Stimulated activated CD8-positive, alpha-beta memory T cell treated with anti-CD3 and anti-CD28 coated beads, Interleukin-4, amount 100 ng/mL, for 4 hours (primary cell): ENCODE measurements around the gene AQP1.

Experiments used
- DNase-seq, 2 donors: peaks; one replicate each; pipeline ENCODE4 v3.0.0-alpha.2; 2020; ENCODE audit warnings: low read depth in 2 of 2, low spot score in 1 of 2

Gene AQP1

DNA sequence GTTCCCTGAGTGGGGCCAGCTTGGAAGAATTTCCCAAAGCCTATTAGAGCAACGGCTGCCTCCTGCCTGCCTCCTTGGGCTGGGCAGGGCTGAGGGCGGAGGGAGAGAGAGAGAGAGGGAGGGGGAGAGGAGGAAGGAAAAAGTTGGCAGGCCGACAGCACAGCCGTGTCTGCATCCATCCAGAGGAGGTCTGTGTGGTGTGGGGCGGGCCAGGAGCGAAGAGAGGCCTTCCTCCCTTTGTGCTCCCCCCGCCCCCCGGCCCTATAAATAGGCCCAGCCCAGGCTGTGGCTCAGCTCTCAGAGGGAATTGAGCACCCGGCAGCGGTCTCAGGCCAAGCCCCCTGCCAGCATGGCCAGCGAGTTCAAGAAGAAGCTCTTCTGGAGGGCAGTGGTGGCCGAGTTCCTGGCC is at the start of gene AQP1:
AQP1 (plus strand) TSS at position 293 of the 409 bp plus-strand sequence; CDS start at position 350, 57 bp downstream.
- no peak for DNase-seq

DNA sequence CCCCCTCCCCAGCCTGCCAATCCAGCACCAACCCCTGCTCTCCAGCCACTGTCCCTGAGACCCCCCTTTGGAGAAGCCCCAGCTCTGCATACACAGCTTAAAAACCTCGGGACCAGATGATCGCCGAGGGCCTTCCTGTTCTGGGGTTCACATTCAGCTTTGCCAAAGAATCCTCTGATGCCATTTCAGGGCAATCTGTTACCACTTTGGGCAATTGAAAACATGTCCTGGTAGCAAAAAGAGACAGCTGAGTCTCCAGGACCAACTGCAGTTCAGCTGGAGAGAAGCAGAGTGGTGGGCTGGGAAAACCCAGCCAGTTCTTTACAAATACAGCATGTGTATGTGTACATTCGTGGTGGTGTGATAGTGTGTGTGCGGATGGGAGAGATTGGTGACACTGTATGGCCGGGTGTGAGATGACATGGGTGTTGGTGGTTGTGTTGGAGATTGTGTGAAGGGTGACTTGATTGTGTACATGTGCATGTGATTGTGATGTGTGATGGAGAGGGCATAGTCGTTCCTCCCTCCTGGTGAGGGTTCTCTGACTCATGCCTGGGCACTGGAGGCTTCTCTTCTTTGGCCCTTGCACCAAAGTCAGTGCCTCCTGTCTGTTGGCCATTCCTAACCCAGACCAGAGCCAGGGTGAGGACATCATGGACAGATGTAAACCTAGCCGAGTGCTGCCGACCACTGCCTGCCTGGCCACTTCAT is 48.5 kb upstream of the AQP1 start:
- no peak for DNase-seq

DNA sequence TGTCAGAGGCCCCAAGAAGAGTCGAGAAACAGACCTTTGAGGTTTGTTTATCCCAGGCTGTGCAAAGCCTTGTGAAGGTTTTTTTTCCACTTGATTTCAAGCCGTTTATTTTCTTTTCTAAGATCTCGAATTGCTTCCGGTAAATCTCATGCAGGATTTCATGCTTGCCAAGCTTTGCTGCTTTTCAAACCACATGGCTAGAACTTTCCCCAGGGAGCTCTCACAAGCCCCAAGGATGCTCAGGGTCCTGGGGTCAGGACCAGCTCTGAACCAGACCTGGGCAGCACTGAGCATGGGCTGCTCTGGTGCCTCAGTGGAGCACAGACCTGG is 48.0 kb upstream of the AQP1 start:
- no peak for DNase-seq

DNA sequence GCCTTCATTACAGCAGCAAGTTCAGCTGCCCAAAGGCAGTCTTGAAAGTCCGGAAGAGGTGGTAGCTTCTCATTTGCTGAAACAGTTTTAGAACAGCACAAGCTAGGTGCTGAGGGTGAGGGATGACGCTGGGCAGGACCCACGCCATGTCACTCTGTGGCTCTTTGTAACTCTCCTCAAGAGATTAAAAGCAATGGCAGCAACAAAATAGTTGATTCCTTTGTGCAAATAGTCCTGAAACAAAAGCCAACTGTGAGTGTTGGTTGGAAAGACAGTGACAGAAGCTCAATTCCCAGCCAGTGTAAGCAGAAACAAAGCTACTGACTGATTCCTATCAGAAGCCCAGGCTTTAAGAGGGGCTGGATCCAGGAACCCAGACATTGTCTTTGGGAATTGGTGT is 47.6 kb upstream of the AQP1 start:
- no peak for DNase-seq

DNA sequence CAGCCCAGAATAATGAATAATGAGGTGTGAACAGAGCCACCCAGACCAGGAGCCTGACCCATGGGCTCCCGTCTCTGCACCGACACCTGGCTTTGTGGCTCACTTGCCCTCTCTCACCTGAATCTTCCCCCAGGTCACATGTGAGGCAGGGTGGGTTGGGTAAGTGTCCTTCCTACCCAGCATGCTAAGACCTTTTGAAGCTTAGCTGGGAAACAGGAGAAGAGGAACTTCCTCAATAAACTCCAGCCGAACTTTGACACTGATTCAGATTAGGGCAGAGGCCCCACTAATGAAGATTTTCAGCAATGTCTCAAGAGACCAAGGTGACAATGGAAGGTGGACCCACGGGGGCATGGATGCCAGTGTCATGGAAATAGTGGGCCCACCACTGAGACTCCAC is 46.6 kb upstream of the AQP1 start:
- DNase-seq, result no peak

DNA sequence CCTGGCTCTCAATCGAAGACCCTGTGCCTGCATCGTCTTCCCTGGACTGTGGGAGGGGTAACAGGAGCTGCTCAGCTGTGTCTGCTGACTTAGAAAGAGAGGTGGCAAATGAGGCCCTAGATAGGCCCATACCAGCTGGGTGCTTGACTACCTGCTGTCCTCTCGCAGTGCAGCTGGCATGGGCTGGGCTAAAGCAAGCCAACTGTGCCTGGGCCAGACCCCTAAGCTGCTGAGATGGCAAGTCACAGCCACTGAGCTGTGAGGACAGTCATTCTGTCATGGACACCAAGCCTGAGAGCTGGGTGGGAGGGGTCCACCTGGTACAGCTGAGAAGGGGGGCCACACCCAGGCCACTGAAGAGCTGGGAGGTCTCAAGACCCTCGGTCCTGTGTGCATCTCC is 45.8 kb upstream of the AQP1 start:
- no peak for DNase-seq

DNA sequence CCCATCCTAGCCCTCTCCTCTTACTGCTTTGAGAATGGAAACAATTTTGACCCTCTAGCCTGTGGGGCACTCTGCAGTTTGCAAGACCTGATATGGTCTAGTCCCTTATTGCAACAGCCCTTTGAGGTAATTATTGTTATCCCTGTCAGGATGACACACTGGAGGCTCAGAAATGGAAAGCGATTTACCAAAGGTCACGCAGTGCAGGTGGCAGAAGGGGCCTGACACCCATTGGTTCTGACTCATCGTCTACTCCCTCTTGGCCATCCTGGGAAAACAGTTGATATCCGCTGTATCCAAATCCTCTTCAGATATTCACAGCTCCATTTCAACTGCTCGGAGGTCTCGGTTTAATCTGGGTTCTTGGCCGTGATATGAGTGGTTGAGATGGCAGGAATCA is 44.7 kb upstream of the AQP1 start:
- no peak for DNase-seq

DNA sequence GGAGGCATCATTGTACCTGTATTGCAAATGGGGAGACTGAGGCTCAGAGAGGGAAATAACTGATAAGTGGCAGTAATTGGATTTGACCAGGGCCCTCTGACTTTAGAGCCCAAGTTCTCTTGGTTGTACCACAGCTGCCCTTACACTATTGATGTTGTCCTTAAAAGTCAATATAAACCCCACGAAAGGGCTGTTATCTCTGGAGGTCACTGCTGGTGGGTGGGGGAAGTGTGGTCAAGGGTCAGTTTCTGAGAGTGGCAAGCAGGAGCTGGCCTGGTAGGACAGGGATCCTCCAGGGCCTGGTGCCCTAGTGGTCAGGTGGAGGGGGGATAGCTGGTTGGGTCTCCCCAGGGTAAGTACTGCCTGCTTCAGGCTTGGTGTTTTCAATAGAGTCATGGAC is 44.2 kb upstream of the AQP1 start:
- DNase-seq, result no peak

DNA sequence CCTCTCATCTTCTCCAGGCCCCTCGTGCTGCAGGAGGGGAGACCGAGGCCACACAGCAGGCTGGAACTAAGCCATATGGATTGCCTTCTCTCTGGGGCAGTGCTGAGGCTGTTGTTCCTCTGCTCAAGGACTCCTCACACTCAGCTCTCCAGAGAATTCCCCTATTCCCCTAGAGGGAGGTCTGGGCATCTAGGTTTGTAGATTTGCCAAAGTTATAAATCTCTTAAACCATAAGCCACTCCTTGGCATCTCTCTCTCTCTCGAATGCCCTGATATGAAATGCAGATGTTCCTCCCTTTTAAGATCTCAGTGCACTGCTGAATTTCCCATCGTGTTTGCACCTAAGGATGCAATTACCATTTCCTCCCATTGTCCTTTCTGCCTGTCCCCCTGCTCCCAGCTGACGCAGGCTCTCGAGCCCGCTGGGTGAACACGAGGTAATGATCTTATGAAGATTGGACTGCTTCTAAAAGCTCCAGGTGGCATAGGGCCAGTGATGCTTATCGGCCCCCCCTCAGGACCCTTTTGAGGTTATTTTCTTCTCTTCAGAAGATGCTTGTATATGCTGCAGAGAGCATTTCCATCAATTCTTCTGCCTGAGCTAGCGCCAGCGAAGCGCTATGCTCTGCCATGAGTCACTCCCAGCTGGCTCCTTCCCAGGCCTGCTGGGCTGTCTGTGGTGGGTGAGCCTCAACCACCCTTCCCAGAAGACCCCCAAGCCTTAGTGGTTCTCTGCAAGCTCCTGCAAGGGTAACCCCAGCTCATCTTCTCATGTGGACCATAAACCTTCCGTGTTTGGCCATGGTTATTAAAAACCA is 41.6 kb upstream of the AQP1 start:
- no peak for DNase-seq

DNA sequence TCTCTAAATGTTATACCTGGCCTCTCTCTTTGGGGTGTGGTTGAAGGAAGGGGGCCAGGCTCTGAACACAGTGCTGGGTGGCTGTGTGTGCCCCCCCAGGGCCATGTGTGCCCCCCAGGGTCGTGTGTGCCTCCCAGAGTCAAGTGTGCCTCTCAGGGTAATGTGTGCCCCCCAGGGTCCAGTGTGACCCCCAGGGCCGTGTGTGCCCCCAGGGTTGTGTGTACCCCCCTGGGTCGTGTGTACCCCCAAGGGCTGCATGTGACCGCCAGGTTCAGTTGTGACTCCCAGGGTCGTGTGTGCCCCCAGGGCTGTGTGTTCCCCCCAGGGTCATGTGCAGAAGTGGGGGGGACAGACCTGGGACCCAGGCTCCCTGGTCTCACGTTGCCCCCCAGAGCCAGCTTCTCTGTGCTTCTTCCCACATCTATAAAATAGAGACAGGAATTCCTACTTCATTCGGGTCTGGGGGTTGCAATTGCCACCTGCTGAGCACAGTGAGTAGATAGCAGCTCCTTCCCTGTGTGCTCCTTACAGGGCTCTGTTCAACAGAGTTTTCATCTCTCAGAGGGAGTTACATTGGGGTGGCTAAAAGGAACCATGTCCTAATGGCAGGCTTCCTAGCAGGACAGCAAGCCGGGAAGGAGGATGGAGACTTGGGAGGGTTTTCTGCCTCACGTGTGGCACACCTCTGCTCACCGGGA is 40.7 kb upstream of the AQP1 start:
- DNase-seq, result no peak

DNA sequence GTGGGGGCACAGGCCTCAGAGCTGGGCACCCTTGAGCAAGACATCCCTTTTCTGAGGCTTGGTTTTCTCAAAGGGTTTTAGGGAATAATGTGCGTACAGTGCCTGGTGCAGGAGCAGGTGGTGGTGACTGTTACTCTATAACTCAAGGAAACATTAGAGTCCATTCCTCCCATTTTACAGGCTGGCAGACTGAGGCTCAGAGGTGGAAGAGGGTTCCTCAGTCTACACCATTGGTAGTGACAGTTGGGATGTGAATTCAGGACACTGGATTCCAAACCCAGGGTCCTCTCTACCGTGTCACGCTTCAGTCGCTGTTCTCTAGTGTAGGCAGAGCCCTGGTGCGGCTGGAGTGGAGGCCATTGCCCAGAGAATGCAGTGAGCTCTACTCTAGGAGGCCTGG is 40.0 kb upstream of the AQP1 start:
- no peak for DNase-seq

DNA sequence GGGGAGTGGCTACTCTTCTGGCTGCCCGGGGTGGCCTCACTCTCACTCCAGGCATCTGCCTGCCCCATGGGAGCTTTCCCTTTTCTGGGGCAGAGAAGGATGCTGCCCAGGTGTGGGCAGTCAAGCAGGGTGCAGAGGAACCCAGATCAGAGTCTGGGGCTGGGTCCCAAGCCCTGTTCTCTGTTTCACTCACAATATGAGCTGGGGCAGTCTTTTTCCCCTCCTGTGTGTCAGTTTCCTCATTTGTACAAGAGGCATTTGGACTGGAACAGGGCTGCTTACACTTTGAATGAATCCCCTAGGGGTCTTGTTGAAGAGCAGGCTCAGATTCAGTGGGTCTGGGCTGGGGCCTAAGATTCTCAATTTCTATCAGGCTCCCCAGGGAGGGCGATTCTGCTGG is 38.4 kb upstream of the AQP1 start:
- no peak for DNase-seq

DNA sequence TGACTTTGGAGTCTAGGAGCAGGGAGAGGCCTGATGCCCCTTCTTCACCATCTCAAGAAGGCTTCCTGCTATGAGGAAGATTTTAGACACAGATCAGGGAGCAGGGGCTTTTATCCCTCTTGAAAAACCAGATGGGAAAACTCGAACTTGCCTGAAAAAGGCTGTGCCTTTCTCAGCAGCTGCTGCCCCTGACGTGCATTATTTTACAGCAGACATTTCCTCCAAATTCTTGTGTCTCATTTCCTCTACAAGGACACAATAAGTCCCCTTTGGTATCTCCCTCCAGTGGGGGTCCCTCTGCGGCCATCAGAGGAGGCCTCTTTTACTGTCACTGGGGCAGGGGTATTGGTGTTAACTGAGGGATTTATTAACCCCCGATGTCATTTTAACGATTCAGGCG is 38.0 kb upstream of the AQP1 start:
- DNase-seq, result no peak

DNA sequence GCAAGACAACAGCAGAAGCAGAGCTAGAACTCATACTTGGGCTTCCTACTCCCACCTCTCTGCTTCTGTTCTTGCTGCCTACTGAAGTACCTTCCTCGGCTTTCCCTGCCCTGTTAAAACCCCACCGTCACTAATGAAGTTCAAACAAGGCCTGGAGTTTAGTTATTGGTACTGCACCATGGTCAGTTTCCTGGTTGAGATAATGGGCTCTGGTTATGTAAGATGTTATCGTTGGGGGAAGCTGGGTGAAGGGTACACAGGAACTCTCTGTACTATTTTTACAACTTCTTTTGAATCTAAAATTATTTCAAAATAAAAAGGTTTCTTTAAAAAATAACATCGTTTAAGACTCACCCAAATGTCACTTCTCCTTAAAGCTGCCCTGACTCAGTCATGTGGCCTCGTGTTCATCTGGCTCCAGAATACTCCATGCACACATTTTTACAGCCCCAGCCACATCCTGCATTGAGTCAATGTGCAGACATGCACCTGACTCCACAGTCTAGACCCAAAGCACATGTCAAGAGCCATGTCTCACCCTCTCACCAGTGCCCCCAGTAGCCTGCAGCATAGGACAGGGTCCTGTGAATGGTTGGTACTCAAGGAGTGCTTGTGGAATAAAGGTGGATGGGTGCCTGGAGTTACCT is 36.9 kb upstream of the AQP1 start:
- DNase-seq, result no peak

DNA sequence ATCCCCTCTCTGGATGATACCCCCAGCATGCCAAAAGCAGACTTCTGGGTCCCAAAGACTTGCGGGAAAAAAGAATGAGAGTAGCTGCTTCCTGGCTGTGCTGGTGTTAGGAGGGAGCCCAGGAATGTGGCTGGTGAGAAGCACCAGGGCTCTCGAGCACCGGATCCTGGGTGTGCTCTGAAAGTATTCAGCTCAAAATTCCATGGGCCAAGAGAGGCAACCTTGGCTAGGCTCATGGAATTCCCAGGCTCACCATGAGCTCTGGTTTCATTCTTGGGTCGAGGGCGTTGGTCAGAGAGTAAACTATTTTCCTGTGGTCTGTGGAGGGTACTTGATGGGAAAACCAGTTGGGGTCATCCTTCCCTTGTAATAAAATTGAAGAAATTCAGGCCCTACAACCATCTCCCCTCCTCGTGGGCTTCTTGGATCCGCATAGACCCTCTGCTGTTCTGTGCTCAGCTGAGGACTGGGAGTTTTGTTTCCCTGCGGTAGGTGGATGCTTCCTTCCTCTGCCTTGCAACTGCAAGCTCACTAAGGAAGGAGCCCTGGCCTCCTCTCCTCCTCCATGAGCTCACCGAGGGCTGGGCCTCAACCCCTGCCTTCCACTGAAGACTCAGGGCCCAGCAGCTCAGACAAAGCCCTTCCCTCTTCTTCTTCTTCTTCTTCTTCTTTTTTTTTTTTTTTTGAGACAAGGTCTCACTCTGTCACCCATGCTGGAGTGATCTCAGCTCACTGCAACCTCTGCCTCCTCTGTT is 34.5 kb upstream of the AQP1 start:
- no peak for DNase-seq

DNA sequence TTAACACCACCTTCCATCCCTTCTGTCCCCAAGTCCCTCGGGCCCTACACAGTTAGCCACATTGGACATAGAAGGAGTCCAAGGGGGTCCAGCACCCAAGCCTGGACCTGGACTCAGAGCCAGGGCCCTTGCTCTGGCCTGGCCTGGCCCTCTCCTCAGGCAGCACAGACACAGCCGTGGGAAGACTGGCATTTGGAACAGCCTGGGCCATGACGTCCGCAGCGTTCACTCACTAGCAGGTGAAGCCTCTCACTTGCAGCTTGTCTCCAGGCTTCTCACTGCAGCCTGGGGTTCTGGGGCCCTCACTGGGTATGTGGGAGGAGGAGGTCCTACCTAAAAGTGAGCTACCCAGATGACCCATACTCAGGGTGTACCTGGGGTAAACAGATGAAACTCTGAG is 33.7 kb upstream of the AQP1 start:
- DNase-seq, result no peak

DNA sequence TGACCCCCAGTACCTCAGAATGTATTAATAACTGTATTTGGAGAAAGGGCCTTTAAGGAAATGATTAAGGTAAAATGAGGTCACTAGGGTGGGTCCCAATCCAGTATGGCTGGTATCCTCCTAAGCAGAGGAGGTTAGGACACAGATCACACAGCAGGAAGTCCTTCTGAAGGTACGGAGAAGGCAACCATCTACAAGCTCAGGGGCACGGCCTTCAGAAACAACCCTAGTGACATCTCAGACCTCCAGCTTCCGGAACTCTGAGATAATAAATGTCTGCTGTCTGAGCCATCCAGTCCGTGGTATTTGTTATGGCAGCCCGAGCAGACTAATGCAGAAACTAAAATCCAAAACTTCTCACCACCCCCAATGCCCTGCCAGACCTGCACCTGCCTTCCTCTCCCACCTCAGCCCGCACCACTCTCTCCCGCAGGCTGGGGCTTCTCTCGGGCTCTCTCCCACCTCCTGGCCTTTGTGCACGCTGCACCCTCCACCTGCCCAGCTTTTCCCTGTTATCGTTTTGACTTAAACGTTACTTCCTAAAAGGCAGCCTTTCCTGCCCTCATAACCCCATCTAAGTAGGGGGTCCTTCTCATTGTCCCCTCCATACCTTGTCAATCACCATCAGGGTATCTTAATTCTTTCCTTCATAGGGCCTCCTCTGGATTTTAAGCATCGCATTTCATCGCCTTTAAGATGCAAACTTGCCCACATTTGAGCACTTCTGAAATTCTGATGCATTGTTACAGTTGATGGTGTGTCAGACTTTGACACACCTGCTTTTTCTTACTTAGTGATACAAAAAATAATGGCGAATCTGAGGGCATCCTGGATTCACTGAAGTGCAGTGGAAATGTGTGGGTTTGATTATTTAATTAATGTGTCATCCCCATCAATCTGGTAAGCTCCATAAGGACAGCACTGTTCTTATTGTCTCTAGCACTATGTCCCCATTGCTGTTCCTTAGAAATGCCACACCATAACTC is 32.2 kb upstream of the AQP1 start:
- no peak for DNase-seq

DNA sequence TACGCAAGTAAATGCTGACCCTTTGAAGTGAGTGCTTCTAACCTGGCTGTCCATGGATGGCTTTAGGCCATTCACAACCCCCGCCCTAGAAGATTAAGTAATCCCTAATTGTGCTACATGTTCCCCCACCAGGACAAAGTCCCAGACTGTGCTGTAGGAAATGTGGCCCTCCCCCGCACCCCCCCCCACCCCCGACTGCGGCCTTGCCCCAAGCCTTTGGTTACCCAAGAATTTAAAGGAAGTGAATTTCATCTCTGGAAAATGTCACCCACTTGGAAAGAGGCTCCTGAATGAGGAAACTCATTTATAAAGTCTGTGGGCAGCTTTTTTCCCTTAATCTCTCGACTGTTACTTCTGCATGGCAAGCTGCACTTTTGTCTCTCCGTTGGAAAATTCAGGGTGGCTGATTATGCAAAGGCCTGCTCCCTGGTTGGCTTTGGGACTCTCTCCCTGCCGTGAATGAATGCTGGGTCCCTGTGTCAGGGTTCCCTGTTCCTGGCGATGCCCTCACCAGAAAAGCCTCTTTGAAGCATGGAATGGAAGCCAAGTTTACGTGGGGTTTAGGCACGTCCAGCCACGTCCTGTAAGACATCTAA is 31.4 kb upstream of the AQP1 start:
- DNase-seq, result no peak

DNA sequence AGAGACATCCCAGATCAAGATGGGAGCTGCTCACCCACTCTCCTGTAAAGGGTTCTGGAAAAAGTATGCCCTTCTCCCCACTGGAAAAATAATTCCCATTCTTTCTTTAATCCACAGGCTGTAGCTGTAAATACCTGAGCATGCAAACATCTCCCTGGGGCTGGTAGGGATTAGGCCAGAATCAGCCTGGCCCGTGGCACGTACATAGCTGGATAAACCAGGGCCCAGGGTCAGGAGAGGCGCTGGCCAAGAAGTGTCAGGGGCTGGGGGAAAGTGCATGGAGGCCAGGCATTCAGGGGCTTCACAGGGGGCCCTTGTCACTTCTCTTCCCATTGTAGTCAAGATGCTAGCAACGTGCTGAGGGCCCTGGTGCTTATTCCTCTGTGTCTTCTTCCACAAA is 30.7 kb upstream of the AQP1 start:
- DNase-seq, result no peak

DNA sequence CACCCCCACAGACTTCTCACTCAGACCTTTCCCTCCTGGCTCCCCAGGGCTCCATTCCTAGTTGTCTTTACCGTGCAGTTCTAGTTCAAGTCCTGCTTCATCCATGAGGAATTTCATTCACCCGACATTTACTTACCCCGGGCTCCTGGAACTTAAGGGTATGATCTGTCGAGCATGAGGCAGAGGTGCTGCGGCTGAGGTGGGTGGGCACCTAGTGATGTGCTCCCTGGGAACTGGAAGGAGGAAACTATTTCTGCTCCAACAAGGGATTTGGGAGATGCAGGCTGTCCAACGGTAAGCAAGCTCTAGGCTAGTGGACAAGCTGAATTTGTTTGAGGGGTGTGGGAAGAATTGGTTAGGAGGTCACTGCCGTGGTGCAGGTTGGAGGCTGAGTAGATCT is 30.2 kb upstream of the AQP1 start:
- DNase-seq, result no peak
